ENCODE data around the gene PVR.
"Not testable (repeated sequence)": the region's sequence is repeated elsewhere in the genome, so short reads cannot be mapped to it uniquely, and the experiment has no call there.

Gene PVR, protein sequence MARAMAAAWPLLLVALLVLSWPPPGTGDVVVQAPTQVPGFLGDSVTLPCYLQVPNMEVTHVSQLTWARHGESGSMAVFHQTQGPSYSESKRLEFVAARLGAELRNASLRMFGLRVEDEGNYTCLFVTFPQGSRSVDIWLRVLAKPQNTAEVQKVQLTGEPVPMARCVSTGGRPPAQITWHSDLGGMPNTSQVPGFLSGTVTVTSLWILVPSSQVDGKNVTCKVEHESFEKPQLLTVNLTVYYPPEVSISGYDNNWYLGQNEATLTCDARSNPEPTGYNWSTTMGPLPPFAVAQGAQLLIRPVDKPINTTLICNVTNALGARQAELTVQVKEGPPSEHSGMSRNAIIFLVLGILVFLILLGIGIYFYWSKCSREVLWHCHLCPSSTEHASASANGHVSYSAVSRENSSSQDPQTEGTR

DNA sequence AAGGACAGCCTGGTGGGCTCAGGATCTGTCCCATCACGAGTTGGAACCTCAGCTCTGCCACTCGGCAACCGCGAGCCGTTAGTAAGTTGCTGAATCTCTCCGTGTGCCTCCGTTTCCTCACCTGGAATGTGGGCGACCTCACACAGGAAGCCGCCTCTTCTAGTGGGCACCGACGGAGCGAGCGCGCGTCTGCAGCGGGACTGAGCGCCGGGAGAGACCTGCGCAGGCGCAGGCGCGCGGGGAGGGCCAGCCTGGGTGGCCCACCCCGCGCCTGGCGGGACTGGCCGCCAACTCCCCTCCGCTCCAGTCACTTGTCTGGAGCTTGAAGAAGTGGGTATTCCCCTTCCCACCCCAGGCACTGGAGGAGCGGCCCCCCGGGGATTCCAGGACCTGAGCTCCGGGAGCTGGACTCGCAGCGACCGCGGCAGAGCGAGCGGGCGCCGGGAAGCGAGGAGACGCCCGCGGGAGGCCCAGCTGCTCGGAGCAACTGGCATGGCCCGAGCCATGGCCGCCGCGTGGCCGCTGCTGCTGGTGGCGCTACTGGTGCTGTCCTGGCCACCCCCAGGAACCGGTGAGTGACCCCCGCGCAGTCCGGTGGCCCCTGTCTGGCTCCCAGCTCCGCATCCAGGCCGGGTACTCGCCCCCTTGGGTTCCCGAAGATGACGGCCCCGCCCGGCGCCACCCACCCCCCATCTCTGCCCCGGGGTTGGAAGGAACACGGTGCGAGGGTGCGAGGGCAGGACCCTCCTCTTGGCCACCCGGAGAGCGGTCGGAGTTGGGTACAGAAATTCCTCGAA is at the start of gene PVR:
Gene PVR (plus strand): TSS at position 306 of the 797 bp plus-strand sequence. CDS start 187 bp downstream, at position 493.
- DNase-seq = peak; percentile 44

GRCh38 chr19:44596428-44597130 is 47.1 kb upstream of the PVR start:
- no peak for DNase-seq

GRCh38 chr19:44597131-44597491 is 46.6 kb upstream of the PVR start:
- no peak for DNase-seq

DNA sequence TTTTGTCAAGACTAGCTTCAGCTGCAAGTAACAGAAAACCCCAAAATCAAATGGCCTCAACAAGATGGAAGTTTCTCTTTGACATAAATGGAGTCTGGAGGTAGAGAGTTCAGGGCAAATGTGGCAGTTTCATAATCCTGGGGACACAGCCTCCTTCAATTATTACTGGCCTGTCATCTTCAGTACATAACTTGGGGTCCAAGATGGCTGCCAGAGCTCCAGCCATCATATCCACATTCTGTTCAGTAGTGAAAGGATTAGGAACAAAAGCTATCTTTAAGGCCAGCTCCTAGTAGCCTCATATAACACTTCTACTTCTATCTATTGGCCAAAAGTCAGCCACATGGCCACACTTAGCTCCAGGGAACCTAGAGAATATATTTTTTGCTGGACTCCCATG is 45.4 kb upstream of the PVR start:
- DNase-seq = no peak

DNA sequence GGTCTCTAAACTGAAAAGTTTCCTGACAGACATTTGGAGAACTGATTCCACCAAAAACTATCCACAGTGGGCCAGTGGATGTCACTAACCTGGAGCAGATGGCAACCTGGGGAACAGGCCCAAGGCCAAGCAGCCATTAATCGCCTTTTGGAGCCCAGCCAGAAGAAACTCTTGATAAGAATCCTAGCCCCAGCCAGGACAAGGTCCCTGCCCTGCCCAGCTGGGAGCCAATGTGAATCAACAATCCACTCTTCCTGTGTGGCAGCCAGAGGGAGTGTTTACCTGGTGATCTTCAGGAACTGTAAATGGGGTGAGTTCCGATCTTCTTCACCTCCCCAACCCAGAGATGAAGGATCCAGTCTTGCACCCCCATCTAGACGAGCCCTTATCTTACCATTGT is 44.8 kb upstream of the PVR start:
- DNase-seq = no peak

DNA sequence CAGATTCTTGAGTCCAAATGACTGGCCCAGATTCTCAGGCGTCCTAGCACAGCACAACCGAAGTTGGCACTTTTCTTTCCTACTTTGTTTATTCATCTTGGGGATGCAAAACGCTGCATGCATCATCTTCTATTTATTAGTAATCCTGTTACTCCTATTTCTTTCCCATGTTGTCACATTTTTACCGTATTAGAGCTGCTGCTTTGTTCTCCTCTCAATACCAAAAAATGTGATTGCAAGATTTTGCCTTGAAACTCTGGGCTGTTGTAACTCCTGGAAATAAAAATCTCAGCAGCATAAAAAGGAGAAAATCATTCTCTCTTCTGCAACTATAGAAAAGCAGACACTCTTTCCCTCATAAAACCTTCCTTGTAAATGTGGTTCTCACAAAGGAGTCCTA is 43.2 kb upstream of the PVR start:
- DNase-seq = no peak

GRCh38 chr19:44602081-44602480 is 41.6 kb upstream of the PVR start:
- DNase-seq = no peak

DNA sequence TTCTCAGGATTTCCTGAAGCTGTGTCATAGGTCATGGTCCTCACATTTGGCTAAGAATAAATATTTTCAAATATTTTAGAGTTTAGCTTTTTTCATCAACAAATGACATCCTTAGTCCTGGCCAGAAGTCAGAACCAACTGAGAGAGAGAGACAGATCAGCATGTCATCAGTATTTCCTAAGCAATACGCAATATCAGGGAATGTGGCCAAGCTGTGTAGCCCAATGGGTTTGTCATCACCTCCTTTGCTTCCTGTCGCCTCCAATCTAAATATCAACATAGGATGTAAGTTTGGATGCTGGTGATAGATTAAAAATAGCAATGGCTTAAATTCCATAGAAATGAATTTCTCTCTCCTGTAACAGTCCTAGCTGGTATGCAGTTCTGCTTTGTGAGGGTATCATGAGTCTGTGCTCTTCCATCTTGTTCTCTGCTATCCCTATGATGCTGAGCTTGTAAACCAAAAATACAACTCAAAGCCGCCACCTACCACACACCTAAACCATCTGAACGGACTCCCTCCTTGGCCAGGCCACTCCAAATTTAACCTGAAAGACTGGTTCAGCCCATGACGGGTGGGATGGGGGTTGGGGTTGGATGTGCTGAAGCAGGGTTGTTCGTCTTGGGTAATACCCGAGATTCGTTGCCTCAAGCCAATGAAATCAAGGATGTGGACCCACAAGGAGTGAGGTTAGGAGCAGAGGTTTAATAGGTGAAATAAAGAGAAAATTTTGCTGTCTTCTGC is 40.3 kb upstream of the PVR start:
- DNase-seq = no peak

DNA sequence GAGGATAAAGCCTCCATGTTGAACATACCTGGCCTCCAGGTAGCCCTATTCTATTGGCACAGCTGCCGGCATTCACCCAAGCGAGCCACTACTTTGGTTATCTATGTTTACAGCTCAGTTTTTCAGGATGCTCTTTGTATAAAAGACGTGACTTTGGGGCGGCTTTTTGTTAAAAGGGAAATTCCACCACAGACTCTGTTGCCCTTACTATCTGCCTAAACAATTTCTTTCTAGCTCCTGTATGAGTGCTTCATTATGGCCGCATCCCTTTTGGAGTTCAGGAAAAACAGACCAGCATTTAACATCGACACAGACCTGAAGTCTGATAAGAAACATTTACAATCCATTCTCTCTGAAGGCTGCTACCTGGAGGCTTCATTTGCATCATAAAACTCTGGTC is 39.5 kb upstream of the PVR start:
- no peak for DNase-seq

GRCh38 chr19:44605547-44605946 is 38.2 kb upstream of the PVR start:
- DNase-seq = no peak

DNA sequence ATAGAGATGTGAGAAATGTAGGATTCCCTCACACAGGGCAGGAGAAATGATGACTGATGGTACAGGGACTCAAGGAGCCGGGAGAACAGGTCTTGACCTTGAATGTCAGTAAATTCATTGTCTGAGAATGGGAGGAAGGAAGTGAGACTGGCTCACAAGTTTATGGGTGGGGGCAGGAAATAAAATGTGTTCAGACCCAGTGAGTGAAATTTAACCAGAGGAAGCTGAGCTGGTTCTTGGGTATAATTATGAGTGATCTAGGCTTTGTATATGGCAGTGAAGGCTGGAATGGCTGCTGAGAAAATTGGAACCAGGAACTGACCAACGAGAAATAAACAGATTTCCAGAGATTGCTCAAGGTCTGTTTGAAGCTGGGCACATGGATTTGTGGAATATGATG is 36.7 kb upstream of the PVR start:
- no peak for DNase-seq

DNA sequence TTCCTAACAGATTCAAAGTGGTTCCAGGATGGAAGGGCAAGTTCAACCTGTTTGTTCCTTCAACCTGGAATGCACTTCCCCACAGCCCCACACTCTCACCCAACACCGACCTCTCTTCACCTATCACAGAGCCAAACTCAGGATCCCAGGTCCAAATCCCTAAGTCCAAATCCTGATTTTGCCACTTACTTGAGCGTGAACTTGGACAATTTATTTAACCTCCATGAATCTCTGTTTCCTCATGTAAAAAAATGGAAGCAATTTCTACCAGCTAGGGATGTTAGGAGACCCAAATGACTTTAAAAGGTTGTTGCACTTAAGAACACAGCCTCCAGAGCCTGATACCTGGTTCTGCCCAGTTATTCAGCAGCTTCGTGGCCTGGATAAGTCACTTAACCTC is 35.8 kb upstream of the PVR start:
- no peak for DNase-seq

- DNase-seq = no peak
Observed at GRCh38 chr19:44608391-44608821, 35.3 kb upstream of the PVR start.

DNA sequence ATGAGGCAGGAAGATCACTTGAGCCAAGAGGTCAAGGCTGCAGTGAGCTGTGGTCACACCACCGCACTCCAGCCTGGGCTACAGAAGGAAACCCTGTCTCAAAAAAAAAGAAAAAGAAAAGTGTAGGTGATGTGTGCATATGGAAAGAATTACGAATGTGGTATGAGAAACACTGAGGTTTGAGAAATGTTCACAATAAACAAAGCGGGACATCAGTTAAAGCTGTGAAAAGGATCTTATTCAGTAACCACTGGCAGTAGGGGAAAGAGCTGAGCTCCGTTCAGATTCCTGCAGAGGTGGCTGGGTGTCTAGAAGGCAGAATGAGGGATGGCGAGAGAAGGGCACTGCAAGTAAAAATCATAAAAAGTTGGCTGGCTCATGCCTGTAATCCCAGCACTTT is 34.5 kb upstream of the PVR start:
- DNase-seq = no peak

DNA sequence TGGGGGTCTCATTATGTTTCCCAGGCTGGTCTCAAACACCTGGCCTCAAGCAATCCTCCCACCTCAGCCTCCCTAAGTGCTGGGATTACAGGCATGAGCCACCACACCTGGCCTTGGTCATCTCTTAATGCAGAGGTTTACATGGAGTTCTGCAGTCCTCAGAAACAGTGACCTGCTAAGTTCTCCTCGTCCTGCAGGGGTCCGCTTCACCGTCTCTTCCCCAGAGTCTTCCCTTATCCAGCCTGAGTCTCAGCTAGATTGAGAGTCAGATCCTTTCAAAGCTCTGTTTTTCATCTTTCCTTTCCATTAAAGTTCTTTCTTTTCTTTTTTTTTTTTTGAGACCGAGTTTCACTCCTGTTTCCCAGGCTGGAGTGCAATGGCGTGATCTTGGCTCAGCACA is 33.2 kb upstream of the PVR start:
- not testable (repeated sequence) for DNase-seq

- no peak for DNase-seq
Observed at GRCh38 chr19:44611812-44612295, 31.9 kb upstream of the PVR start.

DNA sequence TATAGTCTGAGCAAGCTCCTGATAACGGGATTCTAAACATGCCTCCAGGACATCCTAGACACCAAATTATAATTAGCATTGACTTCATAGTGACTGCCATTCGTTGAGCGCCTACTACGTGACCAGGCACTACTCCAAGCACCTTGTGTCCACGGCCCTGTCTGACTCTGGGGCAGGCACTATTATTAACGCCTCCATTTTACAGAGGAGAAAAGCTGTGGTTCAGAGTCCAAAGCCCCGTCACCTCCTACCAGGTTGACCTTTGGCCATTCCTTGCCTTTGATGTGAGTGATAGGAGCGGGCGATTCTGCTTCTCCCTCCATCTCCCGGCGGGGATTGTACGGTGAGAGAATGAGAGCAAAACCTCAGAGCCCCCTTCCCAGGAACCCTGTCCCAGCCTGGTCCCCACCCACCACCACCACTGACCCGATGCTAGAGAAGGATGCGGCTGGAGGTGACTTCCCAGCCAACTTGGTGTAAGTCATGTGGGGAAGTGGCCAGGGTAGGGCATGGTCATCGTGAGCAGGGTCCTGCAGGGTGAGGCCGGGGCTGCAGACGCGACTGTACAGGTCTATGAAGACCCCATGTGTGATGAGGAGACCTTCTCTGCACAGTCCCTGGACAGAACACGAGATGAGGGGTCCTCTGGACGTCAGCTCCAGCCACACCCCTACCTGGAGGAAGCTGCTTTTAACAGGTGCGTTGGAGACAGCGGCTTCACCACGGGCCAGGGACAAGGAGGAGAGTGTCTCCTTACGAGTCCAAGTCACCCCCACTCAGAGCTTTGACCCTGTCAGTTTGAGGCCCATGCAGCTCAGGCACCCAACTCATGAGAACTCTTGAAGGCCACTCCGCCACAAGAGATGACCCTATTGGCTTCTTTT is 30.2 kb upstream of the PVR start, which contains the start of gene IGSF23:
Gene IGSF23 (plus strand): TSS at position 269 of the 884 bp plus-strand sequence. CDS start 83 bp downstream, at position 352.
- DNase-seq = no peak

DNA sequence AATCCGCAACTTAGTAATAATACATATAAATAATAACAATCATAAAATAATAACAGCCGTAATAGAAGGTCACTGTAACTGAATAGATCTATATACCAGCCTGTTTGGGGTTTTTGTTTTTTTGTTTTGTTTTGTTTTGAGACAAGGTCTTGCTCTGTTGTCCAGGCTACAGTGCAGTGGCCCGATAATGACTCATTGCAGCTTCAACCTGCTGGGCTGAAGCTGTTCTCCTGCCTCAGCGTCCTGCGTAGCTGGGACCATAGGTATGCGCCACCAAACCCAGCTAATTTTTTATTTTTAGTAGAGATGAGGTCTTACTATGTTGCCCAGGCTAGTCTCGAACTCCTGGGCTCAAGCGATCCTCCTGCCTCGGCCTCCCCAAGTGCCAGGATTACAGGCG is 29.4 kb upstream of the PVR start:
- DNase-seq = no peak

GRCh38 chr19:44615863-44616247 is 27.9 kb upstream of the PVR start:
- DNase-seq = no peak

DNA sequence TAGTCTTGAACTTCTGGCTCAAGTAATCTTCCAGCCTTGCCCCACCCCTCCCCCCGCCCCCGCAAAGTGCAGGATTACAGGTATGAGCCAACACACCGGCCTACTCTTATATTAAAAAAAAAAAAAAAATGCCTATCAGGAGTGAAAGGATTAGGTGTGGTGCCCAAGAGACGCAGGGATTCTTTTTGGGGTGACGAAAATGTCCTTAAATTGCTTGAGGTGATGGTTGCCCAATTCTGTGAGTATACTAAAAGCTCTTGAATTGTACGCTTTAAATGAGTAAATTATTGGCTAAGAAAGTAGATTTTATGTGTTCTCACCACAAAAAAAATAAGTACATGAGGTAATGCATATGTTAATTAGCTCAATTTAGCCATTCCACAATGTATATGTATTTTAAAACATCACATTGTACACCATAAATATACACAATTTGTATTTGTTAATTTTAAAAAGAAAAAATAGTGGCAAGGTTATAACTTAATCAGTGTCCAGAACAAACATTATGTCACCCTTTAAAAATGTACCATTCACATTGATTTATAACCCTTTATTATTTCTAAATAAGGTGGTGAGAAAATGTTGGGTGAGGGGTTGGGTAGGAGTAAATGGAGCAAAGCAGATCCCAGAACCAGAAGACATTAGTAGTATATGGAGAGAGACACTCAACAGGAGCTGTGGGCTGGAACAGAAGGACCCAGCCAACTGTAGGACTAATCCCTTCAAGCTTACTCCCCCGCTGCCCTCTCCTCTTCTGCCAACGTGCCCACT is 26.4 kb upstream of the PVR start:
- no peak for DNase-seq

All from stimulated activated CD4-positive, alpha-beta T cell treated with anti-CD3 and anti-CD28 coated beads, Interleukin-1b, Interleukin-23, amount 100 ng/mL, for 48 hours (primary cell).